Ovary (tissue), 3 donors: ENCODE results near the gene DIMT1.

Source experiments
- POLR2A ChIP-seq: fragments of 450-650 bp; IDR thresholded peaks from one replicate; pipeline ENCODE4 v1.6.1; 2017; ENCODE audit warnings: antibody characterized with exemption, mild to moderate bottlenecking, moderate library complexity
- TF ChIP-seq, protein P1 (sequence below), 3 donors: fragments of 450-650 bp in 2 of 3; fragments of 200-600 bp in 1 of 3; IDR thresholded peaks; one replicate each; pipeline versions ENCODE4 v1.5.1 to v1.8.0; 2016 to 2022; ENCODE audit warnings: antibody characterized with exemption in 3 of 3, mild to moderate bottlenecking in 1 of 3
- donor health status: DM: no; HTN: no; CAD: no.

DNA sequence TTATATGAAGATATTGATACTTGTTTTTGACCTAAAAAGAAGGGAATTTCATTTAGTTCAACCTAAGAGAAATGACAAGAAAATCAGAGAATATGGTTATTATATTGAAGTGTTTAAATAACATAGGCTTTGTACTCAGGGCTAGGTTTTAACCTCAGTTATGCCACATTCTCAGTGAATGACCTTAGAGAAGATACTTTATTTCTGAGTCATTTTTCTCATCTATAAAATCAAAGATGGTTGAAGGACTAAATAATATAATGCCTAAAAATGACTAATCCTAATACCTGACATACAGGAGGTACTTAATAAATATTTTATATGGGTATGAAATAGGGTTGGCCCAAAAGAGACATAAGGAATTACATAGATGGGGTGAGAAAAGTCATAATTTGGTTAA, 32.3 kb downstream of the DIMT1 start:
- TF ChIP-seq, protein P1, sequence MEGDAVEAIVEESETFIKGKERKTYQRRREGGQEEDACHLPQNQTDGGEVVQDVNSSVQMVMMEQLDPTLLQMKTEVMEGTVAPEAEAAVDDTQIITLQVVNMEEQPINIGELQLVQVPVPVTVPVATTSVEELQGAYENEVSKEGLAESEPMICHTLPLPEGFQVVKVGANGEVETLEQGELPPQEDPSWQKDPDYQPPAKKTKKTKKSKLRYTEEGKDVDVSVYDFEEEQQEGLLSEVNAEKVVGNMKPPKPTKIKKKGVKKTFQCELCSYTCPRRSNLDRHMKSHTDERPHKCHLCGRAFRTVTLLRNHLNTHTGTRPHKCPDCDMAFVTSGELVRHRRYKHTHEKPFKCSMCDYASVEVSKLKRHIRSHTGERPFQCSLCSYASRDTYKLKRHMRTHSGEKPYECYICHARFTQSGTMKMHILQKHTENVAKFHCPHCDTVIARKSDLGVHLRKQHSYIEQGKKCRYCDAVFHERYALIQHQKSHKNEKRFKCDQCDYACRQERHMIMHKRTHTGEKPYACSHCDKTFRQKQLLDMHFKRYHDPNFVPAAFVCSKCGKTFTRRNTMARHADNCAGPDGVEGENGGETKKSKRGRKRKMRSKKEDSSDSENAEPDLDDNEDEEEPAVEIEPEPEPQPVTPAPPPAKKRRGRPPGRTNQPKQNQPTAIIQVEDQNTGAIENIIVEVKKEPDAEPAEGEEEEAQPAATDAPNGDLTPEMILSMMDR (IDR thresholded peaks at IDR 0.05), result no peak
- TF ChIP-seq POLR2A, result no peak
